ENCODE results near the gene BMP6. TPM values are rescaled to one million over a fixed set of nuclear protein-coding genes. Genes with fewer than 3 reads are reported as not detected.

The BMP6 gene
- total RNA-seq, 1 donor from 2014 or later: 1.3 TPM

GRCh38 chr6:7745942-7746341, 20.0 kb downstream of the BMP6 start:
- no peak for DNase-seq (ENCODE audit: low read depth)
- no peak for TF ChIP-seq CTCF (conservative IDR thresholded peaks at IDR 0.05; ENCODE audit: low read depth, low read length)
- no peak overlapping the region for H3K4me3 ChIP-seq (ENCODE audit: low read depth, low read length)

- DNase-seq (ENCODE audit: low read depth): no peak
- H3K4me3 ChIP-seq (ENCODE audit: low read depth, low read length): no peak overlapping the region
- no peak for TF ChIP-seq CTCF (conservative IDR thresholded peaks at IDR 0.05; ENCODE audit: low read depth, low read length)
These were observed 21.1 kb downstream of the BMP6 start for GRCh38 chr6:7747016-7747415.

GRCh38 chr6:7747433-7747832, 21.5 kb downstream of the BMP6 start:
- no peak for TF ChIP-seq CTCF (conservative IDR thresholded peaks at IDR 0.05; ENCODE audit: low read depth, low read length)
- no peak for DNase-seq (ENCODE audit: low read depth)
- H3K4me3 ChIP-seq (ENCODE audit: low read depth, low read length): no peak overlapping the region

- no peak overlapping the region for H3K4me3 ChIP-seq (ENCODE audit: low read depth, low read length)
- DNase-seq (ENCODE audit: low read depth): no peak
- no peak for TF ChIP-seq CTCF (conservative IDR thresholded peaks at IDR 0.05; ENCODE audit: low read depth, low read length)
These were observed 22.1 kb downstream of the BMP6 start for GRCh38 chr6:7747901-7748504.

GRCh38 chr6:7749478-7749877, 23.6 kb downstream of the BMP6 start:
- DNase-seq (ENCODE audit: low read depth): no peak
- no peak for TF ChIP-seq CTCF (conservative IDR thresholded peaks at IDR 0.05; ENCODE audit: low read depth, low read length)
- no peak overlapping the region for H3K4me3 ChIP-seq (ENCODE audit: low read depth, low read length)

GRCh38 chr6:7750197-7750596, 24.3 kb downstream of the BMP6 start:
- no peak for TF ChIP-seq CTCF (conservative IDR thresholded peaks at IDR 0.05; ENCODE audit: low read depth, low read length)
- H3K4me3 ChIP-seq (ENCODE audit: low read depth, low read length): no peak overlapping the region

GRCh38 chr6:7758456-7758855, 32.6 kb downstream of the BMP6 start:
- peak; percentile 59 for DNase-seq (ENCODE audit: low read depth)
- no peak for TF ChIP-seq CTCF (conservative IDR thresholded peaks at IDR 0.05; ENCODE audit: low read depth, low read length)
- no peak overlapping the region for H3K4me3 ChIP-seq (ENCODE audit: low read depth, low read length)

More at GRCh38 chr6:7750197-7750596, 24.3 kb downstream of the BMP6 start:
- DNase-seq (ENCODE audit: low read depth): no peak

Data from epithelial cell of proximal tubule (primary cell).